HepG2 (cell line): ENCODE results near the gene HUNK. TPM values are rescaled to one million over a fixed set of nuclear protein-coding genes. Genes with fewer than 3 reads are reported as not detected.

Experiments
- ATAC-seq: fragments of 200-7000 bp; cut with Tn5 transposase; 3 replicates; pipeline ENCODE4 v1.9.1; 2020; ENCODE audit warnings: mild to moderate bottlenecking, moderate library complexity
- BruUV-seq: library from RNA; stranded (reverse); fragments of 400-500 nt; replicated peaks from 2 replicates; lab custom pipeline; 2021; lab: Mats Ljungman, UMichigan
- CTCF ChIA-PET: fragments of 300-600 bp; formaldehyde crosslinking; extraction: SDS; loops from one replicate; lab custom pipeline; 2021; ENCODE audit warnings: low total read pairs, inconsistent platforms, low intra/inter-chr PET ratio; lab: Yijun Ruan, JAX
- POLR2A ChIA-PET: fragments of 350-600 bp; sonication (Branson Sonifier 250); formaldehyde crosslinking; loops from one replicate; lab custom pipeline; 2020; ENCODE audit warnings: antibody characterized with exemption, inconsistent platforms; lab: Yijun Ruan, JAX
- DNase-seq: peaks from one replicate; pipeline ENCODE4 v3.0.0-alpha.2; 2015; ENCODE audit warnings: low spot score
- FAIRE-seq: peaks from 3 replicates; lab custom pipeline; 2011; peaks lifted over from hg19 to GRCh38; lab: Jason Lieb, UNC
- H2AFZ ChIP-seq: one replicate; pipeline ENCODE4 v1.6.1; 2011; ENCODE audit warnings: low read length, inconsistent platforms
- H3K27ac ChIP-seq: fragments of 300-600 bp; 3 replicates; pipeline ENCODE4 v1.8.0; 2011; ENCODE audit warnings: mixed run types, mild to moderate bottlenecking, mixed read lengths, low read length, inconsistent platforms; ENCODE audit not compliant: insufficient read depth; ENCODE audit errors: extremely low read length
- H3K27me3 ChIP-seq, 2 experiments: fragments of 200-600 bp in 1 of 2; 2 replicates in 1 of 2; 3 replicates in 1 of 2; pipeline versions ENCODE4 v1.6.0 to v1.8.0; 2011; ENCODE audit warnings: low read length in 2 of 2, mild to moderate bottlenecking in 2 of 2, moderate library complexity in 2 of 2, inconsistent platforms in 1 of 2; ENCODE audit not compliant: insufficient read depth in 2 of 2, control insufficient read depth in 1 of 2
- H3K36me3 ChIP-seq, 2 experiments: fragments of 200-600 bp in 1 of 2; replicated peaks in 1 of 2; 2 replicates in 1 of 2; 3 replicates in 1 of 2; pipeline versions ENCODE4 v1.5.1 to v1.8.0; 2011; ENCODE audit warnings: low read length in 2 of 2, inconsistent platforms in 1 of 2; ENCODE audit not compliant: insufficient read depth in 2 of 2, control insufficient read depth in 1 of 2
- H3K4me1 ChIP-seq: 2 replicates; pipeline ENCODE4 v1.5.1; 2012; ENCODE audit warnings: low read length, inconsistent platforms; ENCODE audit not compliant: insufficient read depth
- H3K4me2 ChIP-seq: 2 replicates; pipeline ENCODE4 v1.6.0; 2011; ENCODE audit warnings: low read depth, low read length, inconsistent platforms
- H3K4me3 ChIP-seq, 3 experiments: fragments of 200-600 bp in 1 of 3; sonication (generic), shearing (Covaris generic) in 1 of 3; replicated peaks in 1 of 3; 2 replicates each; pipeline ENCODE4 v1.5.1; 2011 to 2016; ENCODE audit warnings: low read length in 3 of 3, inconsistent platforms in 2 of 3, low read depth in 2 of 3, mild to moderate bottlenecking in 2 of 3, control low read depth in 1 of 3, mixed read lengths in 1 of 3; ENCODE audit not compliant: insufficient read depth in 1 of 3
- H3K79me2 ChIP-seq: one replicate; pipeline ENCODE4 v1.6.1; 2011; ENCODE audit warnings: low read length, inconsistent platforms; ENCODE audit not compliant: insufficient read depth
- H3K9ac ChIP-seq: 2 replicates; pipeline ENCODE4 v1.6.0; 2011; ENCODE audit warnings: mild to moderate bottlenecking, low read depth, low read length, inconsistent platforms; ENCODE audit not compliant: insufficient read depth
- H3K9me3 ChIP-seq: 2 replicates; pipeline ENCODE4 v1.5.1; 2012; ENCODE audit warnings: mild to moderate bottlenecking, low read length
- H4K20me1 ChIP-seq: 2 replicates; pipeline ENCODE4 v1.6.0; 2011; ENCODE audit warnings: inconsistent platforms, mild to moderate bottlenecking, low read length, moderate library complexity; ENCODE audit not compliant: insufficient read depth
- BRF2 ChIP-seq: sonication (generic); formaldehyde crosslinking; IDR thresholded peaks from 2 replicates; pipeline ENCODE4 v1.8.1; 2022; ENCODE audit warnings: mild to moderate bottlenecking, missing genetic modification reagents
- CENPBD1 ChIP-seq: sonication (generic); formaldehyde crosslinking; IDR thresholded peaks from 2 replicates; pipeline ENCODE4 v1.8.0; 2022; ENCODE audit warnings: missing genetic modification reagents, low read depth, mild to moderate bottlenecking, borderline replicate concordance
- ERF ChIP-seq: IDR thresholded peaks from 2 replicates; pipeline ENCODE4 v1.6.1; 2018; ENCODE audit warnings: missing biosample characterization, missing genetic modification reagents
- RBAK ChIP-seq: sonication (generic); formaldehyde crosslinking; IDR thresholded peaks from 2 replicates; pipeline ENCODE4 v1.5.1; 2020; ENCODE audit warnings: mild to moderate bottlenecking, missing genetic modification reagents
- RERE ChIP-seq: IDR thresholded peaks from 2 replicates; pipeline ENCODE4 v1.6.1; 2016; ENCODE audit warnings: low read depth, missing genetic modification reagents, missing compliant biosample characterization
- SNAI1 ChIP-seq: sonication (generic); formaldehyde crosslinking; IDR thresholded peaks from 2 replicates; pipeline ENCODE4 v1.5.0; 2020; ENCODE audit warnings: mild to moderate bottlenecking, missing genetic modification reagents, borderline replicate concordance
- SYNCRIP ChIP-seq: fragments of 200-400 bp; formaldehyde crosslinking; IDR thresholded peaks from 2 replicates; pipeline ENCODE4 v1.6.1; 2018; ENCODE audit warnings: mild to moderate bottlenecking, low read depth, low read length; ENCODE audit not compliant: insufficient read depth
- TFDP2 ChIP-seq: sonication (generic); formaldehyde crosslinking; IDR thresholded peaks from 2 replicates; pipeline ENCODE4 v1.4.0; 2020; ENCODE audit warnings: missing genetic modification reagents
- WIZ ChIP-seq: sonication (generic); formaldehyde crosslinking; IDR thresholded peaks from 2 replicates; pipeline ENCODE4 v1.5.1; 2020; ENCODE audit warnings: mild to moderate bottlenecking, missing genetic modification reagents
- ZFP90 ChIP-seq: sonication (generic); formaldehyde crosslinking; IDR thresholded peaks from 2 replicates; pipeline ENCODE4 v1.8.0; 2022; ENCODE audit warnings: missing genetic modification reagents, mild to moderate bottlenecking, inconsistent platforms, borderline replicate concordance
- ZNF552 ChIP-seq: sonication (generic); formaldehyde crosslinking; IDR thresholded peaks from 2 replicates; pipeline ENCODE4 v1.9.0; 2022; ENCODE audit warnings: missing genetic modification reagents, mild to moderate bottlenecking, borderline replicate concordance
- ZNF605 ChIP-seq: sonication (generic); formaldehyde crosslinking; IDR thresholded peaks from 2 replicates; pipeline ENCODE4 v1.8.0; 2022; ENCODE audit warnings: mild to moderate bottlenecking, missing genetic modification reagents
- ZNF746 ChIP-seq: sonication (generic); formaldehyde crosslinking; IDR thresholded peaks from 2 replicates; pipeline ENCODE4 v1.8.0; 2022; ENCODE audit warnings: mild to moderate bottlenecking, missing genetic modification reagents
- ZNF761 ChIP-seq: sonication (generic); formaldehyde crosslinking; conservative IDR thresholded peaks from 2 replicates; pipeline ENCODE4 v1.4.0; 2020; ENCODE audit warnings: mild to moderate bottlenecking, missing genetic modification reagents
- WGBS: methylation state at CpG from one replicate; pipeline ENCODE4 v1.1.6; 2017; ENCODE audit warnings: low lambda C conversion rate; 5-methylcytosine and 5-hydroxymethylcytosine counted together
- in situ Hi-C: cut with HindIII; loops from 2 replicates; pipeline ENCODE4 v1.10.0; 2017; ENCODE audit warnings: low pct_unique_long_range_greater_than_20kb; ENCODE audit not compliant: extremely low pct_ligation_motif_present
- intact Hi-C: fragments of 100-400 bp; cut with micrococcal nuclease; formaldehyde crosslinking; loops from one replicate; pipeline ENCODE4 v1.10.0; 2022; ENCODE audit not compliant: unreplicated experiment
- polyA plus RNA-seq, 8 experiments: library from polyadenylated mRNA; depleted of rRNA in 3 of 8; stranded (reverse) in 7 of 8; unstranded in 1 of 8; fragments of >200 nt; fragmentation: Illumina TruSeq in 4 of 8; extraction: Trizol in 4 of 8; gene quantifications; 2 replicates each; pipeline versions ENCODE4 v1.2.1 to v1.2.3, GENCODE V29; 2011 to 2016; ENCODE audit warnings: low read depth in 4 of 8, missing spikeins in 1 of 8, mixed read lengths in 1 of 8; ENCODE audit not compliant: insufficient read depth in 1 of 8
- total RNA-seq, 5 experiments: library from RNA; depleted of rRNA; stranded (reverse); fragments of >200 nt; fragmentation: Illumina TruSeq; extraction: Trizol; gene quantifications; 2 replicates each; pipeline ENCODE4 v1.2.3, GENCODE V29; 2016; ENCODE audit warnings: low read depth in 1 of 5

Gene HUNK
- total and polyA plus RNA-seq, 2 of the 13 experiments (the other 11 are each of a cell fraction or from before 2014, with no cell fraction given): 1.8 to 1.9 TPM

- FAIRE-seq (no peak), DNase-seq (no peak), ATAC-seq (no peak)
- intact Hi-C loops: no loop called here
- WGBS: 83% methylated on average over 7 of the region's 7 CpGs
- no peaks in the 10 kb centered on the region for H3K27me3 ChIP-seq
- CTCF ChIA-PET: no interaction called here
- no TSS peak for BruUV-seq
- no peak overlapping the region for H3K4me2 ChIP-seq
- peaks cover 2 to 6% of the 10 kb centered on the region in 2 experiments; a peak in 3 of 5 replicates for H3K36me3 ChIP-seq
- POLR2A ChIA-PET: no interaction called here
- no peak overlapping the region for H2AFZ ChIP-seq
- H4K20me1 ChIP-seq: no peaks in the 10 kb centered on the region
- no peak overlapping the region for H3K4me3 ChIP-seq
- H3K4me1 ChIP-seq: 0 out of 2 replicates have a peak, but pooled peaks cover 2% of the 10 kb centered on the region
- H3K27ac ChIP-seq: no peak overlapping the region
- H3K79me2 ChIP-seq: no peaks in the 10 kb centered on the region
- in situ Hi-C loops: loop anchor here (25.0 kb wide), 1 partner anchor 284 kb away; no protein-coding TSS in a partner anchor
- H3K9ac ChIP-seq: no peak overlapping the region
- H3K9me3 ChIP-seq: no peaks in the 10 kb centered on the region
- TF ChIP-seq RERE (CRISPR knock-in tag) (no peak), ZNF605 (CRISPR knock-in tag) (no peak), CENPBD1 (no peak), ZNF552 (CRISPR knock-in tag) (no peak), ZNF761 (CRISPR knock-in tag) (no peak), SNAI1 (CRISPR knock-in tag) (no peak), RBAK (no peak), ZNF746 (CRISPR knock-in tag) (no peak), BRF2 (CRISPR knock-in tag) (no peak), ERF (CRISPR knock-in tag) (no peak), SYNCRIP (no peak), ZFP90 (CRISPR knock-in tag) (no peak), TFDP2 (CRISPR knock-in tag) (no peak), WIZ (no peak)
Observed at GRCh38 chr21:31977816-31978215, 105.0 kb downstream of the HUNK start.
